ENCODE measurements around the gene IL2RA. TPM values are rescaled to one million over a fixed set of nuclear protein-coding genes. Genes with fewer than 3 reads are reported as not detected.

IL2RA gene
- total and polyA plus RNA-seq, 2 donors (not counting 1 experiment from before 2014, with no cell fraction given): 7.2 to 56.7 TPM

DNA sequence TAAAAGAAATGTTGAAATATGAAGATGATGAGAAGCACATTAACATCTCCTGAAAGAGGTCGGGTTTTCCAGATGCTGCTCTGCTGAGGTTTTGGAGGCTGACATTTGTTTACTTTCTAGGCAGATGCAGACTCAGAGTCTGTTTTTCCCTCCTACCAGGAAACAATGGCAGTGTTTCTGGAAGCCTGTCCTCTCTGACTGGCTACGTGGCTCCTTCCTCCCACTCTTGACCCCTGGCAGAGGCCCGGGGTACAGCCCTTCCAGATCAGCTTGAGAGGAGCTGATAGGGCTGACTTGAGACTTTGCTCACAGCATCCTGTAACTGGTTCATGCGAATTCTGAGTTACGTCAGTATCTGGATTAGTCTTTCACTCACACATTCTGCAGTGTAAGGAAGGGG is 43.7 kb downstream of the IL2RA start:
- H3K9ac ChIP-seq (ENCODE audit: low read length): no peak overlapping the region
- peaks cover 0 to 20% of the 10 kb centered on the region in 2 experiments for H3K36me3 ChIP-seq (replicated peaks in 1 of 2; ENCODE audit: control extremely low read depth in 1 of 2, control insufficient read depth in 1 of 2, extremely low read depth in 1 of 2, insufficient read depth in 2 of 2, low read length in 1 of 2)
- Mint-ChIP-seq H3K4me3 (no peak overlapping the region), H3K4me1 (peaks cover 10% of the 10 kb centered on the region), H3K27ac (no peak overlapping the region), H3K27me3 (no peaks in the 10 kb centered on the region), H3K9me3 (ENCODE audit: insufficient read depth) (no peaks in the 10 kb centered on the region)
- no peaks in the 10 kb centered on the region for H3K9me3 ChIP-seq (ENCODE audit: control extremely low read depth in 1 of 3, control insufficient read depth in 2 of 3, insufficient read depth in 1 of 3, low read length in 2 of 3)
- ATAC-seq (ENCODE audit: low read depth): no peak
- no peak overlapping the region for H2AFZ ChIP-seq (ENCODE audit: insufficient read depth, low read depth, low read length, poor library complexity, severe bottlenecking)
- CTCF ChIA-PET: interaction anchor here (1.2 to 8.5 kb wide), 2 partner anchors 30 to 384 kb away, joined by 3 to 104 read pairs; no protein-coding TSS in a partner anchor
- H3K4me1 ChIP-seq (ENCODE audit: control insufficient read depth in 2 of 2, insufficient read depth in 2 of 2, low read length in 2 of 2): peaks cover 4 to 9% of the 10 kb centered on the region in 2 donors
- no peaks in the 10 kb centered on the region for H4K20me1 ChIP-seq (ENCODE audit: control insufficient read depth, insufficient read depth, low read length, poor library complexity, severe bottlenecking)
- WGBS (ENCODE audit: insufficient coverage): 75% methylated on average over 4 of the region's 5 CpGs
- H3K27me3 ChIP-seq (replicated peaks in 1 of 4; ENCODE audit: control extremely low read depth in 1 of 4, control insufficient read depth in 3 of 4, insufficient read depth in 4 of 4, low read length in 3 of 4): no peaks in the 10 kb centered on the region
- POLR2A ChIA-PET: no interaction called here
- H3K27ac ChIP-seq (ENCODE audit: low read length in 2 of 2): no peak overlapping the region
- no peak overlapping the region for H3K4me3 ChIP-seq (ENCODE audit: control extremely low read depth in 1 of 5, extremely low read depth in 1 of 5, insufficient read depth in 1 of 5, low read depth in 2 of 5, low read length in 4 of 5)
- no peaks in the 10 kb centered on the region for H3K79me2 ChIP-seq (ENCODE audit: control insufficient read depth, insufficient read depth, low read length)
- no peak for DNase-seq
- no peak overlapping the region for H3K4me2 ChIP-seq (replicated peaks; ENCODE audit: low read depth, low read length, poor library complexity, severe bottlenecking)
- TF ChIP-seq EZH2 (IDR thresholded peaks at IDR 0.05; ENCODE audit: borderline replicate concordance, insufficient read depth, low read depth, low read length, poor library complexity, severe bottlenecking): no peak
- TF ChIP-seq, protein P1, sequence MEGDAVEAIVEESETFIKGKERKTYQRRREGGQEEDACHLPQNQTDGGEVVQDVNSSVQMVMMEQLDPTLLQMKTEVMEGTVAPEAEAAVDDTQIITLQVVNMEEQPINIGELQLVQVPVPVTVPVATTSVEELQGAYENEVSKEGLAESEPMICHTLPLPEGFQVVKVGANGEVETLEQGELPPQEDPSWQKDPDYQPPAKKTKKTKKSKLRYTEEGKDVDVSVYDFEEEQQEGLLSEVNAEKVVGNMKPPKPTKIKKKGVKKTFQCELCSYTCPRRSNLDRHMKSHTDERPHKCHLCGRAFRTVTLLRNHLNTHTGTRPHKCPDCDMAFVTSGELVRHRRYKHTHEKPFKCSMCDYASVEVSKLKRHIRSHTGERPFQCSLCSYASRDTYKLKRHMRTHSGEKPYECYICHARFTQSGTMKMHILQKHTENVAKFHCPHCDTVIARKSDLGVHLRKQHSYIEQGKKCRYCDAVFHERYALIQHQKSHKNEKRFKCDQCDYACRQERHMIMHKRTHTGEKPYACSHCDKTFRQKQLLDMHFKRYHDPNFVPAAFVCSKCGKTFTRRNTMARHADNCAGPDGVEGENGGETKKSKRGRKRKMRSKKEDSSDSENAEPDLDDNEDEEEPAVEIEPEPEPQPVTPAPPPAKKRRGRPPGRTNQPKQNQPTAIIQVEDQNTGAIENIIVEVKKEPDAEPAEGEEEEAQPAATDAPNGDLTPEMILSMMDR (IDR thresholded peaks at IDR 0.05): no peak
- intact Hi-C loops (cut with micrococcal nuclease): no loop called here

GRCh38 chr10:6017781-6018354 is 44.3 kb downstream of the IL2RA start:
- POLR2A ChIA-PET: interaction anchor here (1.0 kb wide), 1 partner anchor 69 kb away, joined by 13 read pairs; no protein-coding TSS in a partner anchor
- intact Hi-C loops (cut with micrococcal nuclease): no loop called here
- no peak for ATAC-seq (ENCODE audit: low read depth)

More at GRCh38 chr10:6017781-6018354, 44.3 kb downstream of the IL2RA start:
- no peaks in the 10 kb centered on the region for H3K9me3 Mint-ChIP-seq (ENCODE audit: insufficient read depth)
- TF ChIP-seq, protein P1 (IDR thresholded peaks at IDR 0.05): no peak
- TF ChIP-seq EZH2 (IDR thresholded peaks at IDR 0.05; ENCODE audit: borderline replicate concordance, insufficient read depth, low read depth, low read length, poor library complexity, severe bottlenecking): no peak
- no peak overlapping the region for H3K27ac Mint-ChIP-seq
- no peak overlapping the region for H3K4me3 ChIP-seq (ENCODE audit: control extremely low read depth in 1 of 5, extremely low read depth in 1 of 5, insufficient read depth in 1 of 5, low read depth in 2 of 5, low read length in 4 of 5)
- H3K27me3 ChIP-seq (replicated peaks in 1 of 4; ENCODE audit: control extremely low read depth in 1 of 4, control insufficient read depth in 3 of 4, insufficient read depth in 4 of 4, low read length in 3 of 4): no peaks in the 10 kb centered on the region
- H3K4me3 Mint-ChIP-seq: no peak overlapping the region
- H4K20me1 ChIP-seq (ENCODE audit: control insufficient read depth, insufficient read depth, low read length, poor library complexity, severe bottlenecking): no peaks in the 10 kb centered on the region
- peaks cover 4 to 9% of the 10 kb centered on the region in 2 donors for H3K4me1 ChIP-seq (ENCODE audit: control insufficient read depth in 2 of 2, insufficient read depth in 2 of 2, low read length in 2 of 2)
- peaks cover 0 to 19% of the 10 kb centered on the region in 2 experiments for H3K36me3 ChIP-seq (replicated peaks in 1 of 2; ENCODE audit: control extremely low read depth in 1 of 2, control insufficient read depth in 1 of 2, extremely low read depth in 1 of 2, insufficient read depth in 2 of 2, low read length in 1 of 2)
- H3K27me3 Mint-ChIP-seq: no peaks in the 10 kb centered on the region
- DNase-seq: no peak
- no peak overlapping the region for H3K9ac ChIP-seq (ENCODE audit: low read length)
- no peak overlapping the region for H3K27ac ChIP-seq (ENCODE audit: low read length in 2 of 2)
- CTCF ChIA-PET: interaction anchor here (1.2 to 8.5 kb wide), 3 partner anchors 31 to 384 kb away, joined by 3 to 104 read pairs (median 94); no protein-coding TSS in a partner anchor
- no peak overlapping the region for H3K4me2 ChIP-seq (replicated peaks; ENCODE audit: low read depth, low read length, poor library complexity, severe bottlenecking)
- H3K4me1 Mint-ChIP-seq: peaks cover 10% of the 10 kb centered on the region
- WGBS (ENCODE audit: insufficient coverage): 95% methylated on average over 5 of the region's 8 CpGs
- H3K9me3 ChIP-seq (ENCODE audit: control extremely low read depth in 1 of 3, control insufficient read depth in 2 of 3, insufficient read depth in 1 of 3, low read length in 2 of 3): no peaks in the 10 kb centered on the region
- no peak overlapping the region for H2AFZ ChIP-seq (ENCODE audit: insufficient read depth, low read depth, low read length, poor library complexity, severe bottlenecking)
- no peaks in the 10 kb centered on the region for H3K79me2 ChIP-seq (ENCODE audit: control insufficient read depth, insufficient read depth, low read length)
